GM19035 (cell line): ENCODE results near the gene WNT16.

Experiments used
- ATAC-seq: cut with Tn5 transposase; IDR thresholded peaks from one replicate; pipeline ENCODE4 v1.9.1; 2021; ENCODE audit not compliant: unreplicated experiment

Gene WNT16

GRCh38 chr7:121343302-121343701, 14.5 kb downstream of the WNT16 start:
- ATAC-seq, result no peak

GRCh38 chr7:121344093-121344492, 15.3 kb downstream of the WNT16 start:
- ATAC-seq, result no peak

- no peak for ATAC-seq
Observed at GRCh38 chr7:121344497-121344896, 15.7 kb downstream of the WNT16 start.

- ATAC-seq, result no peak
Observed at GRCh38 chr7:121351682-121352081, 22.9 kb downstream of the WNT16 start.

- ATAC-seq, result no peak
Observed at GRCh38 chr7:121352323-121352722, 23.5 kb downstream of the WNT16 start.

GRCh38 chr7:121355574-121355973, 26.8 kb downstream of the WNT16 start:
- ATAC-seq, result no peak

GRCh38 chr7:121360564-121360963, 31.8 kb downstream of the WNT16 start:
- no peak for ATAC-seq

GRCh38 chr7:121366852-121367431, 38.1 kb downstream of the WNT16 start:
- no peak for ATAC-seq

- ATAC-seq, result peak; percentile 31
Observed at GRCh38 chr7:121369462-121369861, 40.7 kb downstream of the WNT16 start.

GRCh38 chr7:121371367-121371766, 42.6 kb downstream of the WNT16 start:
- ATAC-seq, result no peak

- ATAC-seq, result no peak
Observed at GRCh38 chr7:121371883-121372282, 43.1 kb downstream of the WNT16 start.

- peak; percentile 87 for ATAC-seq
Observed at GRCh38 chr7:121372376-121373010, 43.7 kb downstream of the WNT16 start.

- no peak for ATAC-seq
Observed at GRCh38 chr7:121373177-121373576, 44.4 kb downstream of the WNT16 start.

- ATAC-seq, result no peak
Observed at GRCh38 chr7:121376979-121377378, 48.2 kb downstream of the WNT16 start.

GRCh38 chr7:121379930-121380329, 51.1 kb downstream of the WNT16 start:
- no peak for ATAC-seq

GRCh38 chr7:121382473-121382872, 53.7 kb downstream of the WNT16 start:
- no peak for ATAC-seq

GRCh38 chr7:121383235-121383910, 54.6 kb downstream of the WNT16 start:
- no peak for ATAC-seq

GRCh38 chr7:121384265-121384664, 55.5 kb downstream of the WNT16 start:
- ATAC-seq, result no peak

GRCh38 chr7:121385056-121385799, 56.4 kb downstream of the WNT16 start:
- no peak for ATAC-seq

- ATAC-seq, result peak; percentile 89
Observed at GRCh38 chr7:121385800-121386179, 57.0 kb downstream of the WNT16 start.

GRCh38 chr7:121388950-121389349, 60.1 kb downstream of the WNT16 start:
- no peak for ATAC-seq

GRCh38 chr7:121390109-121390508, 61.3 kb downstream of the WNT16 start:
- no peak for ATAC-seq
